NCI-H1092 treated with DMSO at 0.1 percent for 48 hours (cell line): ENCODE data around the gene OR52R1.
A peak's percentile ranks its signal among the peaks of the same experiment; 100 is the strongest.
"Not testable (repeated sequence)": the region's sequence is repeated elsewhere in the genome, so short reads cannot be mapped to it uniquely, and the experiment has no call there.

Experiments used
- DNase-seq: peaks from one replicate; lab custom pipeline; 2025; lab: John Stamatoyannopoulos, UW

The OR52R1 gene

DNA sequence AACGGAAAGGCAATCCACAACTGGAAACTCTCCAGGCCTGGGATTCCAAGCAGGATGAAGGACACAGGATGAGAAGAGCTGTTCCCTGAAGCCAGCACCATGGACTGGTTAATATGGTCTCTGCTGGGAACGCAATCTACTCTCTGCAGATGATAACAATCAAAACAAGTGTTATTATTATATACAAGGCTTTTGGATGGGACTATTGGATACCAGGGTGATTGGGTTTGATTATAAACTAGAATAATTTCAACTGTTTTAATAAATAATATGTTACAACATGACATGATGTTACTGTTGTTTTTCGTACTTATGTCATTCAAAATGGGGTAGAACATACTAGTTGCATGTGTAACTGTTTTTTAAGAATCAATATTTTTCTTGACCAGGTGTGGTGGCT, at the start of gene OR52R1:
TSS of gene OR52R1 (minus strand) at position 101 of the 400 bp plus-strand sequence. CDS start at position 101, 0 bp downstream.
- DNase-seq, result no peak

DNA sequence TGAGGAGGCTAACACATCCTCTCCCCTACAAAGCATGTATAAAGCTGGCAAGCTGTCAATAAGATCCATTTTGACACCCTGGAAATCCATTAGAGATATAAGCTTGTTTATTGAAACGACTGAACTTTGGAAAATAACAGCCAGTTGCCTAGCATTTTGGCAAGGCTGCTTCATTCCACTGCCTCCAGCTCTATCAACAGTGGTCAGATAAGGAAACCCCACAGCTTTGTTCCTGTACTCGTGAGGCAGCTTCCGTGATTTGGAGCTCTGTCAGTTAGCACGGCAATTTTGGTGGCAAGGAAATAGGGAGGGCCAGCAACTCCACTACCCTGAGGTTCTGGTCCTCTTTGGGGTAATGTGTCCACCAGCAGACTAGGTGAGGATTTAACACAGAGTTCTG, 46.9 kb upstream of the OR52R1 start:
- DNase-seq, result no peak

DNA sequence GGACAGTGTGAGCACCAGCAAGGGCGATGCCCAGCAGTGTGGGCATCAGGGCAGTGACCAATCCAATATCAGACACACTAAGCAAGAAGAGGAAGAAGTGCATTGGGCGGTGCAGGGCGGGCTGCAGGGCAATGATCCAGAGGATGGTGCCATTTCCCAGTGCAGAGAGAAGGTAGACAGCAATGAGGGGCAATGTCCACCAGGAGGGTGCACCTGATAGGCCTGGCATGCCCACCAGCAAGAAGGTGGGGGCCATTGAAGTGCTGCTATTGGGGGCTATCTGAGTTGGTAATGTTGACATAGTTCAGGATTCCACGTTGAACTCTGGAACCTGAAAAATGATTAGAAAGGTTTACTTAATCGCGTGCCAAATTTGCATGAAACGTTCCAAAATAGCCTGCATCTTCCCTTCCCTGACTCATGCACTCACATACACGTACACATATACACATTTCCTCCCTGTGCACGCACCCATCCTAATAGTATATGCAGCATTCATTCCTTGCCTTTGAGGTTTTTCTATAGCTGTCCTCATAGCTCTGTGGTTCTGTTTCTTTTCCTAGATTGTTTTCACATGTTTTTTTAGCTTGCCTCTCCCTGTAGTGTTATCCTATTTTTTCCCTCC, 44.8 kb upstream of the OR52R1 start, which contains the start of gene OR51S1:
TSS of gene OR51S1 (minus strand) at position 301 of the 625 bp plus-strand sequence. CDS start at position 301, 0 bp downstream.
- no peak for DNase-seq

DNA sequence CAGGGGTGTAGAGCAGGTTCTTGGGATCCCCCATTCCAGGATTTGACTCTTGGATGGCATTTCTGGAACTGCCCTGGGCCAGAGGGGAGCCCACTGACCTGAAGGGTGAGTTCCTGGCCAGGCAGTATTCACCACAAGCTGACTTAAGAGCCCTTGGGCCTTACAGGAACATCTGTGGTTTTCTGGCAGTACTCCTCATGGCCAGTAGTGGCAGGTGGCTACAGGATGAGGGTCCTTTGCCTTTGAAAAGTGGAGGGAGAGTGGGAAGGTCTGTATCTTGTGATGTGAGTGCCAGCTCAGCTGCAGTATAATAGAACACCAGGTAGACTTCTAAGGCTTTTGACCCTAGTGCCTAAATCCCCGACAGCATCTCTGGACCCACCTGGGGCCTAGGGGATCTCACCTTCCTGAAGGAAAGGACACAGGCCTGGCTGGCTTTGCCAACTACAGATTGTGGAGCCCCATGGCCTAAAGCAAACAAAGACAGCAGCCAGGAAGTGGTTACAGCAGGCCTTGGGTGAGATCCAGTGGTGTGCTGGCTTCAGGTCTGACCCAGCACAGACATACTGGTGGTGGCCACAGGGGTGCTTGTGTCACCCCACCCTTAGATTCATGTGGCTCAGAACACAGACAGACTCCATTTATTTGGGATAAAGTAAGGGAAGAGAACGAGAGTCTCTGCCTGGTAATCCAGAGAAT, 35.8 kb upstream of the OR52R1 start:
- no peak for DNase-seq

DNA sequence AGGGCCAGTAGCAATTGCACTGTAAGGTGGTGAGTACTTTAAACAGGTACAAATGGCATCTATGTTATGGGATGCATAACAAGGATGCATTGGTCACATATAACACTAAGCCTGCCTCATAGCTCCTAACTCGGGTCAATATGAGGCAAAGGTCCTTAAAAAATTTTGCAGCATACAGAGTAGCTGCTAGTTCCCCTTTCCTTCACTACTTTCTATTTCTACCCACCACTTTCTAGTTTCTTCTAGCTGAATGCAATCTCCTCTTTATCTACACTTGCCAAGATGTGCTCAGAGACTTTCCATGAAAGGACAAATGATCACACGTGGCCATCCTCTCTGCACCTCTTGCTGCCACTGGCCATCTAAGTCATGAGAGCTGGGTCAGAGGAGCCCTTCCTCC, 26.7 kb upstream of the OR52R1 start:
- DNase-seq, result no peak

DNA sequence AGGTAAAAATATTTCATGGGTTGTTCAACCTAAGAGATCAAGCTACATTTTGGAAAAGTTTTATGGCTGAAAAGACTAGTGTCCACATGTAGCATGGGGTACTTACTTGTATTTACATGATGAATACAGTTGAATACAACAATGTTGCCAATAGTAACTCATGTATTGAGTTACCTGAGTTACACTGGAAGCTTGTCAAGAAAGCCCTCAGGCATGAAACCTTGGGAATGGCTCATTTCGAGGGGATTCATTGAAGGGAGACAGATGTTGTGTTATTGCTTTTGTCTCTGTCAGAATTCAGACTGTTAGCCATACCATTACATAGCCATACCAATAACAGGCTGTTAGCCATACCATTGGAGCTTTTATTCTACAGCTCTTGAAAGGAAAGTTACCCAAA, 26.2 kb upstream of the OR52R1 start:
- DNase-seq, result no peak

DNA sequence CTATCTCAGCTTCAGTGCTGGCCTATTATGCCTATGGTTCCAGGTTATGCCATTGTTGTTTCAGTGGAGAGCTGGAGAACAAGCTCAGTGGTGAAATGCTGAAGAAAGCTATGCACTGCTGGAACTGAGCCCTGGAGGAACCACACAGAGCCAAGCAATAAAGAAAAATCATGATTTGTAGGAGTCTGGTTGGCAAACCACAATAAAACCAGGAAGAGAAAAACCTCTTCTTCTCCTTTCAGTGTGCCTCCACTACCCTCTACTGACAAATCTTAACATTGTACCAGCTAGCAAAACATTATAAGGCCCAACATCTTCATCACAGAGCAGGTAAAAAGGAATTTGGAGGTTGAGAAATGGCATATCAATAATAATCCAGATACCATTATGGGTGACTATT, 22.2 kb upstream of the OR52R1 start:
- DNase-seq, result peak; percentile 64

DNA sequence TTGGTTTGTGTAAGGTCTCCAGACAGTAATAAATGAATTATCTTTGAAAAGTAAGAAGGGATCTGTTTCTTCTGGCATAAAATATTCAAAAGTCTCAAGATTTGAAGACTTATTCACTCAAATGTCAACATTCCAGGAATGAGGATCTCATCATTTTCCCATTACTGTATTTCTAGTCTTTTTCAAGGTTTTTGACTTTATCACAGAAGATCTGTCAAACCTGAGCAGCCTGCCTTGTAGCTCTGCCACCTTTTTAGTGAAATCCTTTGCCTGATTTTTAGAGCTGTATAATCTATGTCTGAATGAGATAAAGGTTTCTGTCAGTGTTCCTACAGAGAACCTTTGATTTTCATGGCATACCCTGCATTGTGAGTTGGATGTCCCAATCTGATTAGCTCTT, 21.0 kb upstream of the OR52R1 start:
- DNase-seq, result no peak

DNA sequence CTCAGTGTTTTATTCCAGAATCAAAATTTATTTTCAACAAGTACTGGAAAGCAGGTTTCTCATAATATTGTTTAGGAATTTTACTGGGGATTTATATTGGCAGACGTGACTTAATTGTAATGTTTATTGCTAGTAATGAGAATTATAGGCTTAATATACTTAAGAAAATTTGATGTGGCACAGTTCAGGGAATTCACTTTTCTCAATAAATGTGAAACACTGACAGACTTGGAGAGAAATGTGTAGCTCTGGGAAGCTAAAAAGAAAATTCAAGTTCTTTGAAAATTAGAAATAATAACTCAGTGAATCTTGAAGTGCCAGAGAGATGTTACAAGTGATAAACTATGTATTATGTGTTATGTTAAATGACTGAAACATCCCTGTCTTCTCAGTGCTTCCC, 16.8 kb upstream of the OR52R1 start, which contains the start of gene OR51F2:
TSS of gene OR51F2 (plus strand) at position 301 of the 400 bp plus-strand sequence. CDS start 101 bp downstream, outside the sequence.
- no peak for DNase-seq

DNA sequence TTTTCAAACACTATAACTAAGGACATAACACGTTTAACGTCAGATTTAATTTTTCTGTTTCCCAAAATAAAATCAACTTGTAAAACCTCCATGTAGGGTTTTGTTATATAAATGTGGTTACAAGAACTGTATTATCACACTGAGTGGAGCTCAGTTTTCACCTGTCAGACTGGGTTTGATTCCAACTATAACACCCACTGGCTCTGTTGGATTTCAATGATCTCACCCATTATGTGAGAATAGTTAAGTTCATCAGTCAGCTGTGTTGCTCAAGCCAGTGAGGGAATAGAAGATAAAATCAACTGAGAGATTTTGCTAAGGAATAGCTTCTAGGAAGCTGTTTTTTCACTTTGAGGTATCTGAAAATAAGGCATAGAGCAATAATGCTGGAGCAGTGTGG, 5.1 kb upstream of the OR52R1 start:
- no peak for DNase-seq

DNA sequence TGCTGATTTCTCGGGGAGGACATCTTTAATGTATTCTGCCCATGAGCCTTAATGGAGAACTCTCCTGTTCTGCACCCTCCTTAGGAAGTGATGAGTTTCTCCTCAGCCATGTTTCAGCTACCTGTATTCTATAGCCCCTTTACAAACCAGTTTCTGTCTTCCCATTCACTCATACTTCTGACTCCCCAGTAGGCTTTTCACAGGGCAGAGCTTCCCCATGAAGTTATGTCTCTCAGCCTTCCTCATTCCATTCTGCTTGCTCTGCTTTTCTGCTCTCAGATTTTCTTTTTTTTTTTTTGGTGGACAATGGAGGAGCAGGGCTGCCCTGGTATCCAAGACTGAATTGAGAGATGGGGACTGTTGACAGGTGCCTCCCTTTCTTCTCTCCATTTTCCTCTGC, 4.3 kb upstream of the OR52R1 start:
- no peak for DNase-seq

DNA sequence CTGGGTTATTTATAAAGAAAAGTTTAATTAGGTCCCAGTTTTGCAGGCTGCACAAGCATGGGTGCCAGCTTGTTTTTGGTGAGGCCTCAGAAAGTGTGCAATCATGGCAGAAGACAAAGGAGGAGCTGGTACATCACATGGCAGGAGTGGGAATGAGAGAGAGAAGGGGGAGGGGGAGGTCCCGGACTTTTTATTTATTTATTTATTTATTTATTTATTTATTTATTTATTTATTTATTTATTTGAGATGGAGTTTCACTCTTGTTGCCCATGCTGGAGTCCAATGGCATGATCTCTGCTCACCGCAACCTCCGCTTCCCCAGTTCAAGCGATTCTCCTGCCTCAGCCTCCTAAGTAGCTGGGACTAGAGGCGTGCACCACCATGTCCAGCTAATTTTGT, 2.9 kb downstream of the OR52R1 start:
- DNase-seq, result not testable (repeated sequence)

DNA sequence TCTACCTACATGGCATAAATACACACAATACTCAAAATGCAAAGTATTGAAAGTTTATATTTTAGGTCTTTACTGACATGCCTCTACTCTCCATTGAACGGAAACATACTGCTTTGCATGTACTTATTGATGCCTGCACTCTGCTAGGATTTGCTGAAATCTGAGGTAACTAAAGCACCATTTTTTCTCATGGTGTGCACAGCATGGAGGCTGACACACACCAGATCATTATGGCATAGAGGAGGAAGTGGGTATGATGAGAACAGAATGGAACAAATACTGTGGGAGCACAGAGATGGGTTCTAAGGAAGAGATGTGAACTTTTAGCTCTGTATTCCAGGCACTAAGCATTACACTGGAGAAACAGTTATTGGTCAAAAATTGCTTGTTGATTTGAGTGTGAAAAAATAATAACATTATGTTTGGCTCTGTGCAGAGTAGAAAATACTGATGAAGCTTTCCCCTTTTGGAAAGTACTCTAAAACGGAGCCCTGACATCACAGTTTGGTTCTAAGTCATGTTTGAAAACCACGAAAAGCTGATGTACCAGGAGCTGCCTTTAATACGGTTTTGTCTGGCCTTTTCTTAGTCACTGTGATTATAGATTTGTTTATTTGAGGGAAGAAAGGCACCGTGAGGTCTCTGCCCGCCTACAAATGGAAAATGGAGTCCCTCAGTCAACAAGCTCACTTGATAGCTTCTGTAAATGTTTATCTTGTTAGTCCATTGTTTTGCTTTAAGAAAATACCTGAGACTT, 5.6 kb downstream of the OR52R1 start:
- DNase-seq, result no peak

DNA sequence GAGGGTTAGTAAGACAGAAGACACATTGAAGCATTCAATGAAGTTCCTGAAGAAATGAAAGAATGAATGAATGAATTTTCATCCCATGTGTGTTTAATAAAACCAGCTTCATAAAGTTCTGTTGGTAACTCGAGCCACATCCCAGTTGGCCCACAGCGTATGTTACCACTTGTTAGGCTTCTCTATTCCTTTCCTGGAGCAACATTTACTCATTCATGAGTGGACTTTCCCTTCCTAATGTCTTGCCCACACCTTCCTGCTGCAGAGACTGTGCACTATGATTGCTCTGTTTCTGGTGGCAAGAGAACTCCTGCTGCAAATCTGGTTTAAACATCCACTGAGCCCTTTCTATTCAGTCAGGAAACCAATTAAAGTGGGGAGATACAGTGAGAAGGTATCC, 7.0 kb downstream of the OR52R1 start:
- no peak for DNase-seq

DNA sequence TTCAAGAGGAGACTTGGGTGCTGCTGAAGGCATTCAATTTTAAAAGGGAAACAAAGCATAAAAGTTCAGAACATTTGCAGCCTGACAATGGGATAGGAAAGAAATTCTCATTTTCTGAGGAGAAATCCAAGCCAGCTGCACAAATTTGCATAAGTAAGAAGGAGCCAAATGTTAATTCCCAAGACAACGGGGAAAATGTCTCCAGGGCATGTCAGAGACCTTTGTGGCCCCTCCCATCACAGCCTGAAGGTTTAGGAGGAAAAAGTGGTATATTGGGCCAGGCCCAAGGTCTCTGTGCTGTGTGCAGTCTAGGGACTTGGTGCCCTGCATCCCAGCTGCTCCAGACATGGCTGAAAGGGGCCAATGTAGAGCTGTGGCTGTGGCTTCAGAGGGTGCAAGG, 21.7 kb downstream of the OR52R1 start:
- no peak for DNase-seq

DNA sequence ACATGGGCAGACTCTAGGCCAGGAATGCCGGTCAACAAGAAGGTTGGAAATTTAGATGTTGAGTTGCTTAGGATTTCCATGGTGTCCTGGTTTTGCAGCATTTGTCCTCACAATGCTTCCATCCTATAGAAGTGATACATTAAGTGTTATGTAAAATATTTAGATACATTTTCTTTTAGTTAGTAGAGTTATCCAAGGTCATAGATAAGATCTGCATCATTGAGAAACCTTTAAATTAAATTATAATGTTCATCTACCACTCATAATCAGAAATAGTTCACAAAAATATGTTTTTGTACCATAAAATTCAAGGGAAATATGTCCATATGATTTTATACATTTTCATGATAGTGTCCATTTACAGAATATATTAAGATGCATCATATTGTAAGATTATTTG, 34.3 kb downstream of the OR52R1 start, which contains the start of gene OR51F1:
TSS of gene OR51F1 (minus strand) at position 101 of the 400 bp plus-strand sequence. CDS start at position 101, 0 bp downstream.
- no peak for DNase-seq

DNA sequence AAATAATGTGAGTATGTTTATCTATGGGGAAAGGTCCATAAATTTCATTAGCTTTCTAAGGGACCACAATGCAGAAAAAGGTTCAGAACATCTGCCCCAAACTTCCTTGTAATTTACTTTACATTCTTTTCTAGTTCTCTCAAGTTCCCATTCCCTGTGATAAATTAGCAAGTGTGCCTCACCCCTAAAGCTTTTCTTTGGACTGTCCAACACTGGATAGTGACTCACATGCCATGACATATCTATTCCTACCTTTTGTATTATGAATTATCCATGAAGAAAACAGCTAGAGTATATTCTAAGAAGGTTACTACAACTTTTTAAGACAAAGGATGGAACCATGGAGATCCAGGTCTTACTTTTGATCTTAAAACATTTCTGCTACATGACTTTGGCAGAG, 36.1 kb downstream of the OR52R1 start:
- DNase-seq, result no peak

DNA sequence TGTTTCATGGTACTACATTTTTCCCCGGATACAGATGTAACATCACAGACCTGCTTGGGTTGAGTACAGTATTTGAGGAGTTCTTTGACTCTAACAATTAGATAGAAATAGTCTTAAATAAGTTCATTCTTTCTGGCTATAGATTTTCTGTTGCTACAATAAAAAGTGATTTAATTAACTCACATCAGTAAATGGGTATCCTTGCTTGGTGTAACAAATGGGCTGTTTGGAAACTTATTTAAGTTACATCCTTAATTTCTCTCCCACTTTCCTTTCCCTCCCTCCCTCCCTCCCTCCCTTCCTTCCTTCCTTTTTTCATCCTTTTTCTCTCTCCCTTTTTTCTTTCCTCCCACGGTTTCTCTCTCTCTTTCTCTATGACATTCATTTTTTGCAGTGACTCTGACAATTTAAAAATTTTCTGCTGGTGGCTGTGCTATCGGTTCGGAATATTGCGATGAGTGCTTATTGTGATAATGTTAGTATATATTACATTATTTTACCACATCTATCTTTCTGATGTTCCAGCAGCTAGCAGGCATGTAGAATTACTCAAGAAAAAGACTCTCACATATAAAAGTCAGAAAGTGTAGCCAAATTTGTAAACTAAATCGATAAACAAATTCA, 37.6 kb downstream of the OR52R1 start:
- DNase-seq, result no peak

DNA sequence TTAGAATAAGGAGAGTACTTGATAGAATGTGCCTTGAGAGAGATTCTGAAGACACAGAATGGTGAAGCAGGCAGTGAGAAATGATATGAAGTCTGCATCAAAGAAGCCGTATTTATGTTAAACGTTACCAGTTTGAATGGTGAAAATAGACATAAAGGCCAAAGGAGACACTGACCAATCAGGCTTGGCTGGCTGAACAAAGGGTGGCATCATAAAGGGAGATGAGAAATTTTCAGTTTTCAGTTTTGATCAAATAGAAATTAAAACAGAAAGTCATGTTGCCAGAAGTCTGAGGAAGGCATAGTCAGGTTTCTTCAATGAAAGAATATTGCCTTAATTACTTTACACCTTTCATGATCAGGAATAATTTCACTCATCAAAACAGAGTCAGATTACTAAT, 41.1 kb downstream of the OR52R1 start:
- no peak for DNase-seq
